Prostate gland (tissue), 2 donors: ENCODE data around the gene TGFBRAP1. TPM values are rescaled to one million over a fixed set of nuclear protein-coding genes. Genes with fewer than 3 reads are reported as not detected.

Source experiments
- DNase-seq: peaks from one replicate; pipeline ENCODE4 v3.0.0-alpha.2; 2019; ENCODE audit warnings: low spot score
- H3K27ac ChIP-seq, 2 donors: fragments of 200-600 bp; sonication (generic); 2 replicates each; pipeline ENCODE4 v1.5.1; 2017 to 2019
- H3K27me3 ChIP-seq: fragments of 200-600 bp; sonication (generic); replicated peaks from 2 replicates; pipeline ENCODE4 v1.5.1; 2019; ENCODE audit not compliant: insufficient read depth
- H3K36me3 ChIP-seq, 2 donors: fragments of 200-600 bp; sonication (generic); 1 replicate in 1 of 2; 2 replicates in 1 of 2; pipeline versions ENCODE4 v1.5.1 to v1.8.1; 2017 to 2019
- H3K4me1 ChIP-seq: fragments of 200-600 bp; sonication (generic); replicated peaks from 2 replicates; pipeline ENCODE4 v1.5.1; 2019
- H3K4me3 ChIP-seq, 2 donors: fragments of 200-600 bp; sonication (generic); 2 replicates each; pipeline ENCODE4 v1.5.1; 2017 to 2019
- H3K9me3 ChIP-seq: fragments of 200-600 bp; sonication (generic); 2 replicates; pipeline ENCODE4 v1.5.1; 2017
- CTCF ChIP-seq, 4 experiments: fragments of 200-600 bp in 2 of 4; fragments of 450-650 bp in 2 of 4; sonication (generic) in 2 of 4; IDR thresholded peaks; 1 replicate in 3 of 4; 2 replicates in 1 of 4; pipeline ENCODE4 v1.5.1; 2016 to 2019; ENCODE audit warnings: antibody characterized with exemption in 4 of 4, mild to moderate bottlenecking in 2 of 4, moderate library complexity in 2 of 4
- POLR2A ChIP-seq: fragments of 450-650 bp; IDR thresholded peaks from one replicate; pipeline ENCODE4 v1.6.1; 2016; ENCODE audit warnings: antibody characterized with exemption, mild to moderate bottlenecking
- POLR2AphosphoS5 ChIP-seq: sonication (generic); formaldehyde crosslinking; IDR thresholded peaks from one replicate; pipeline ENCODE4 v1.6.1; 2017; ENCODE audit warnings: antibody characterized with exemption
- WGBS: methylation state at CpG from one replicate; pipeline ENCODE4 v1.1.5; 2018; 5-methylcytosine and 5-hydroxymethylcytosine counted together
- intact Hi-C: fragments of 100-400 bp; cut with DNase I; formaldehyde crosslinking; loops from one replicate; pipeline ENCODE4 v1.14.2; 2022
- total RNA-seq, 2 donors: library from RNA; depleted of rRNA; stranded (reverse); fragments of >200 nt; gene quantifications; one replicate each; pipeline ENCODE4 v1.1.0, GENCODE V29; 2016

TGFBRAP1 gene
- total RNA-seq, 2 donors from 2014 or later = 29.9 to 30.0 TPM

- TF ChIP-seq CTCF (IDR thresholded peaks at IDR 0.05) (no peak), POLR2A (no peak), POLR2AphosphoS5 (no peak)
- Histone ChIP-seq H3K27ac (no peak overlapping the region), H3K27me3 (no peaks in the 10 kb centered on the region), H3K4me1 (no peaks in the 10 kb centered on the region), H3K9me3 (no peaks in the 10 kb centered on the region), H3K4me3 (no peak overlapping the region), H3K36me3 (no peaks in the 10 kb centered on the region)
- DNase-seq = no peak
- 54% methylated on average over 5 of the region's 5 CpGs for WGBS
- intact Hi-C loops = no loop called here
Measured at GRCh38 chr2:105243961-105244360, 85.6 kb downstream of the TGFBRAP1 start.

- intact Hi-C loops = no loop called here
- DNase-seq = no peak
- no peaks in the 10 kb centered on the region for H3K9me3 ChIP-seq
- no peaks in the 10 kb centered on the region for H3K4me1 ChIP-seq
- WGBS = 97% methylated on average over 50 of the region's 50 CpGs
- H3K27me3 ChIP-seq = no peaks in the 10 kb centered on the region
- TF ChIP-seq CTCF (IDR thresholded peaks at IDR 0.05) = no peak
- no peak for TF ChIP-seq POLR2AphosphoS5
- no peak for TF ChIP-seq POLR2A
- H3K36me3 ChIP-seq = no peaks in the 10 kb centered on the region
- H3K4me3 ChIP-seq = no peak overlapping the region
- no peak overlapping the region for H3K27ac ChIP-seq
Measured at GRCh38 chr2:105242286-105242993, 87.1 kb downstream of the TGFBRAP1 start.

GRCh38 chr2:105241443-105241842, 88.1 kb downstream of the TGFBRAP1 start, which contains the start of gene GPR45:
Gene GPR45 (plus strand): TSS chr2:105241743. CDS start chr2:105241859, 116 bp downstream.
- H3K9me3 ChIP-seq = no peaks in the 10 kb centered on the region
- no peak for DNase-seq
- intact Hi-C loops = no loop called here
- no peak for TF ChIP-seq CTCF (IDR thresholded peaks at IDR 0.05)
- TF ChIP-seq POLR2A = no peak
- no peak for TF ChIP-seq POLR2AphosphoS5
- no peaks in the 10 kb centered on the region for H3K4me1 ChIP-seq
- no peak within 1 kb of the TSS for H3K4me3 ChIP-seq
- H3K27ac ChIP-seq = no peak within 1 kb of the TSS
- 87% methylated on average over 10 of the region's 10 CpGs for WGBS
- H3K36me3 ChIP-seq = no peaks in the 10 kb centered on the region
- H3K27me3 ChIP-seq = no peaks in the 10 kb centered on the region

GRCh38 chr2:105239924-105240323, 89.6 kb downstream of the TGFBRAP1 start:
- H3K4me1 ChIP-seq = no peaks in the 10 kb centered on the region
- no peak for DNase-seq
- H3K36me3 ChIP-seq = no peaks in the 10 kb centered on the region
- TF ChIP-seq POLR2A (no peak), CTCF (IDR thresholded peaks at IDR 0.05) (no peak), POLR2AphosphoS5 (no peak)
- no peaks in the 10 kb centered on the region for H3K27me3 ChIP-seq
- 86% methylated on average over 2 of the region's 2 CpGs for WGBS
- H3K4me3 ChIP-seq = no peak overlapping the region
- intact Hi-C loops = no loop called here
- no peaks in the 10 kb centered on the region for H3K9me3 ChIP-seq
- H3K27ac ChIP-seq = no peak overlapping the region

GRCh38 chr2:105238664-105239240, 90.8 kb downstream of the TGFBRAP1 start:
- intact Hi-C loops = no loop called here
- Histone ChIP-seq H3K27me3 (no peaks in the 10 kb centered on the region), H3K36me3 (no peaks in the 10 kb centered on the region), H3K4me3 (no peak overlapping the region), H3K27ac (no peak overlapping the region), H3K4me1 (no peaks in the 10 kb centered on the region), H3K9me3 (no peaks in the 10 kb centered on the region)
- no peak for DNase-seq
- 66% methylated on average over 14 of the region's 14 CpGs for WGBS
- TF ChIP-seq POLR2AphosphoS5 (no peak), CTCF (IDR thresholded peaks at IDR 0.05) (no peak), POLR2A (no peak)
